GM12891 (cell line): ENCODE measurements around the gene MAPK4.

Experiments
- PAX5 ChIP-seq: IDR thresholded peaks from 2 replicates; pipeline ENCODE4 v1.6.1; 2011; ENCODE audit warnings: low read length, moderate library complexity, mild to moderate bottlenecking; ENCODE audit not compliant: insufficient read depth, severe bottlenecking
- POLR2A ChIP-seq: IDR thresholded peaks from 2 replicates; pipeline ENCODE4 v1.6.1; 2011; ENCODE audit warnings: low read depth, low read length, control low read depth
- POLR2AphosphoS5 ChIP-seq: IDR thresholded peaks from 2 replicates; pipeline ENCODE4 v1.6.1; 2011; ENCODE audit warnings: low read depth, low read length, control low read depth
- POU2F2 ChIP-seq: IDR thresholded peaks from 2 replicates; pipeline ENCODE4 v1.6.1; 2011; ENCODE audit warnings: low read depth, mild to moderate bottlenecking, control low read depth, low read length, moderate library complexity
- SPI1 ChIP-seq: IDR thresholded peaks from 2 replicates; pipeline ENCODE4 v1.6.1; 2011; ENCODE audit warnings: low read depth, low read length, control low read depth
- TAF1 ChIP-seq: IDR thresholded peaks from 2 replicates; pipeline ENCODE4 v1.6.1; 2011; ENCODE audit warnings: low read depth, low read length, control low read depth

- TF ChIP-seq POLR2A (no peak), POLR2AphosphoS5 (no peak), SPI1 (no peak), TAF1 (no peak), PAX5 (no peak), POU2F2 (no peak)
These were observed 71.0 kb downstream of the MAPK4 start for GRCh38 chr18:50630895-50631294.
